Bronchial smooth muscle cell (primary cell): ENCODE measurements around the gene ADAT3. TPM values are rescaled to one million over a fixed set of nuclear protein-coding genes. Genes with fewer than 3 reads are reported as not detected.

Experiments
- total RNA-seq: library from RNA; depleted of rRNA; stranded (reverse); fragments of >200 nt; gene quantifications from 2 replicates; pipeline ENCODE4 v1.2.1, GENCODE V29; 2014

The ADAT3 gene
- total RNA-seq: 1.4 and 1.7 TPM in 2 replicates

DNA sequence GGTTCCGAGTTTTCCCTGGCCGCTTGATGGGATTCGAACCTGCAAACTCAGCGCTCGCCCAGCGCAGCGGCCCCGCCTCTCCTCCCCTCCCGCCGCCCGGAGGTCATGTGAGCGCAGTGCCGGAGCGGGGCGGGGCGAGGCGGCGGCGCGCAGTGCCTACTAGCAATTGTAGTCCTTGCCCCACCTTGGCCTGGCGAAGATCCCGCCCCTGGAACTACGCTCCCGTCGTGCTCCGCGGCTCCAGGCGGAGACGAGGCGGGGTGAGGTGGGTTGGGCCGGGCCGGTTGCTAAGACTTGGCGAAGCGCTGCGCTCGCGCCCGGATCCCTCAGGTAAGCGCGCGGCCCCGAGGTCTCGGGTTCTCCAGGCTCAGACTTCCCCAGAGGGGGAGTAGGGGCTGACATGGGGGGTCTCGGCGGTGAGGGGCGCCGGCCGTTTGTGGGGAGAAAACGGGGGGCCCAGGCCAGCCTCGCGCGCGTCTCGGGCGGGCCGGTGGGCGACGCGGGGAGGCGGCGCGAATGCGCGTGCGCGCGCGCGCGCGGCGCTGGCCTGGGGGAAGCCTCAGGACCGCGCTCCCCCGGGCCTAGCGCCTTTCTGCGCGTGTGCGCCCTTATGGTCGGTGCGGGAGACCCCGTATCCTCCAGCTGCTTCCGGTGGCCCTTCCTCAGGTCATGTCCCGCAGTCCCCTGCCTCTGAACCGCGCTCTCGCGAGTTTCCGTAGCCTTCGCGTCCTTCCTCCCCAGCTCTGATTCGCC, at the start of gene ADAT3, which contains the start of gene SCAMP4:
TSS of gene ADAT3 (plus strand) at position 290 of the 753 bp plus-strand sequence. CDS start 6,649 bp downstream, outside the sequence.
TSS of gene SCAMP4 (plus strand) at position 290 of the 753 bp plus-strand sequence. CDS start 9,621 bp downstream, outside the sequence.

DNA sequence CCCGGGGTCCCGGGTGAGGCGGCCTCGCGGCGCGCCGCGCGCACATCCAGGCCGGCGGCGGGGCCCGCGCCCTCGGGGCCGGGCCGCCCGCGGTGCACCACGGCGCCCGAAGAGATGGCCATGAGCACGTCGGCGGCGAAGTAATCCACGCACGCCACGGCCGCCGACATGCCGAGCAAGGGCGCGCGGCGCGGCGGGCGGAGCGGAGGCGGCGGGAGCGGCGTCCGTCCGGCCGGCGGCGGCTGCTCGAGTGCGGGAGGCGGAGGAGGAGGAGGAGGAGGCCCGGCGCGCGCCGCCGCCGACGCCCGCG, 41.9 kb upstream of the ADAT3 start, which contains the start of gene KLF16:
TSS of gene KLF16 (minus strand) at position 252 of the 310 bp plus-strand sequence. CDS start at position 170, 82 bp downstream.

DNA sequence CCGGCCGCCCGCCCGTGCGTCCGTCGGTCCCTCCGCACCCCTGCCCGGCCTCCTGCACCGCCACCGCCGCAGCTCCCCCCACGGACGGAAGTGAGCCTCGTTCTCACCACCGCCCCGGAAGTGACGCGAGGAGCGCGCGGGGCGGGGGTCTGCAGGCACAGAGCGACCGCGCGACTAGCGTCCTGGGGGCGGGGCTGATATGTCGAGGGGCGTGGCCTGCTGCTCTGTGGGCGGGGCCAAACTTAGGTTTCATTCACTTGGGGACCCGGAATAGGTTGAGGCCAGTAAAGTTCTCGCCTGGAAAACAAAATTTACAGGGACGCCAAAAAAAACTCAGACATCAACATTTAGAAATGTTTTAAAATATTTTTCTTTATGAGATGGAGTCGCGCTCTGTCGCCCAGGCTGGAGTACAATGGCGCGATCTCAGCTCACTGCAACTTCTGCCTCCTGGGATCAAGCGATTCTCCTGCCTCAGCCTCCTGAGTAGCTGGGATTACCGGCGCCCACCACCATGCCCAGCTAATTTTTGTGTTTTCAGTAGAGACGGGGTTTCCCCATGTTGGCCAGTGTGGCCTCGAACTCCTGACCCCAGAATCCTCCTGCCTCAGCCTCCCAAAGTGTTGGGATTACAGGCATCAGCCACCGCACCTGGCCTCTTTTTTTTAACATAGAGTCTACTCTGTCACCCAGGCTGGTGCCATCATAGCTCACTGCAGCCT, 19.6 kb upstream of the ADAT3 start, which contains the start of gene ABHD17A:
TSS of gene ABHD17A (minus strand) at position 99 of the 722 bp plus-strand sequence. CDS start 3,930 bp downstream, outside the sequence.

DNA sequence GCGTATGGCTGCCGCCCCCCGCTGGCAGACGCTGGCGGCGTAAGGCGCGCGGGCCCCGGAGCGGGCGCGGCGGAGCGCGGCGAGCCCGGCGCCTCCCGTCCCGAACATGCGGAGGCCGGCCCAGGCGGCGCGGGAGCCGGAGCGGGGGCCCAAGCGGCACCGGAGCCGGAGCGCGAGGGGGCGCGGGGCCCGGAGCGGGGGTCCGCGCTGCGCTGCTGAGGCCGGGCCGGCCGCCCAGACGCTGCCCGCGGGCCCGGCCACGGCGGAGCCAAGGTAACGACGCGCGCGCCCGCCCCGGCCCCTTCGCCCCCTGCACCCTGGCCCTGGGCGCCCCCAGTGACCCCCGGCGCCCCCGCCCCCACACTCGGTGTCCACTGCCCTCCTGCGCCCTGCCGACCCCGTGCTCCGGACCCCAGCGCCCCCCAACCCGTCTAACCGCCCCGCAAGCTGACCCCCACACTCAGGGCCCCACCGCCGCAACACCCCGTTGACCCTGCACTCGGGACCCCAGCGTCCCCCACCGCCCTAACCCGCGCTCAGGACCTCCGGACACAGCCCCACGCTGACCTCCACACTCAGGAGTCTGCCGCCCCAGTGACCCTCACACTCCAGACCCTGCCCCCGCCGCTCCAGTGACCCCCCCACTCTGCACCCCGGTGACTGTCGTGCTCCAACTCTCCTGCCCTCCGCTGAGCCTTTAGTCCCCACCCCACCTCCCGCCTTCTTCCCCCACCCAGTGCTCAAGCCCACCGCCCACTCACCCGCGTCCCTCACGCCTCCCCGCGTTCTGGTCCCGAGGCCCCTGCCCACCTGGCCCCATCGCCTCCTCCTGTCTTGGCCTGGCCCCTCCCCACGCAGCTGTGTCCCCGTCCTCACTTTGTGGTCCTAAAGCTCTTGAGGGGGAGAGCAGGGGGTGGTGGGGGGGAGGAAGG, 36.2 kb downstream of the ADAT3 start, which contains the start of gene CSNK1G2:
TSS of gene CSNK1G2 (plus strand) at position 27 of the 932 bp plus-strand sequence. CDS start 28,601 bp downstream, outside the sequence.

Other genes with a start within 250 kb of the ADAT3 start
- gene ONECUT3, start 151.9 kb upstream of the ADAT3 start, total RNA-seq: not detected in 2 replicates
- gene ATP8B3, start 93.1 kb upstream of the ADAT3 start, total RNA-seq: 0.95 and 1.9 TPM in 2 replicates
- 2.4 and 3.3 TPM in 2 replicates for gene REXO1, start 56.9 kb upstream of the ADAT3 start, total RNA-seq
- gene KLF16, start 41.8 kb upstream of the ADAT3 start, total RNA-seq: 1.3 and 2.5 TPM in 2 replicates
- 85.9 and 88.2 TPM in 2 replicates for gene ABHD17A, start 19.9 kb upstream of the ADAT3 start, total RNA-seq
- gene SCAMP4, start within 50 bp of the ADAT3 start, total RNA-seq: 14.1 and 24.0 TPM in 2 replicates
- gene CSNK1G2, start 35.8 kb downstream of the ADAT3 start, total RNA-seq: 39.4 and 62.3 TPM in 2 replicates
- 55.0 and 66.6 TPM in 2 replicates for gene BTBD2, start 110.3 kb downstream of the ADAT3 start, total RNA-seq
- gene MKNK2, start 145.8 kb downstream of the ADAT3 start, total RNA-seq: 77.2 and 206 TPM in 2 replicates
- gene MOB3A, start 190.9 kb downstream of the ADAT3 start, total RNA-seq: 12.1 and 19.2 TPM in 2 replicates
- 1.7 and 1.9 TPM in 2 replicates for gene IZUMO4, start 191.5 kb downstream of the ADAT3 start, total RNA-seq
- gene AP3D1, start 246.2 kb downstream of the ADAT3 start, total RNA-seq: 69.8 and 80.8 TPM in 2 replicates